T-helper 2 cell treated with Interferon-gamma antibody and Interleukin-4, amounts not matched to agents 5 μg/mL and 100 μg/mL, for 36 hours (primary cell): ENCODE results near the gene FAM171A1.
"Not testable (repeated sequence)": the region's sequence is repeated elsewhere in the genome, so short reads cannot be mapped to it uniquely, and the experiment has no call there.

ENCODE experiments used
- DNase-seq: peaks from one replicate; pipeline ENCODE4 v3.0.0; 2021; ENCODE audit warnings: low spot score
- H3K27ac Mint-ChIP-seq: one replicate; pipeline ENCODE4 v1.8.0; 2021; ENCODE audit warnings: mild to moderate bottlenecking, mixed read lengths
- H3K27me3 Mint-ChIP-seq: one replicate; pipeline ENCODE4 v1.8.0; 2021; ENCODE audit warnings: low read depth, mixed read lengths
- H3K36me3 Mint-ChIP-seq: one replicate; pipeline ENCODE4 v1.8.0; 2021; ENCODE audit warnings: low read depth, mixed read lengths
- H3K4me1 Mint-ChIP-seq: one replicate; pipeline ENCODE4 v1.8.0; 2021; ENCODE audit warnings: low read depth, mixed read lengths
- H3K4me3 Mint-ChIP-seq: one replicate; pipeline ENCODE4 v1.8.0; 2022; ENCODE audit warnings: mild to moderate bottlenecking, moderate library complexity, mixed read lengths
- H3K9me3 Mint-ChIP-seq: one replicate; pipeline ENCODE4 v1.8.0; 2021; ENCODE audit warnings: mixed read lengths

Gene FAM171A1

GRCh38 chr10:15293862-15294842 lies 76.9 kb downstream of the FAM171A1 start:
- no peak for DNase-seq
- Mint-ChIP-seq H3K27ac (no peak overlapping the region), H3K9me3 (no peaks in the 10 kb centered on the region), H3K4me3 (no peak overlapping the region), H3K4me1 (peaks cover 11% of the 10 kb centered on the region), H3K36me3 (no peaks in the 10 kb centered on the region), H3K27me3 (peaks cover 16% of the 10 kb centered on the region)

- Mint-ChIP-seq H3K9me3 (no peaks in the 10 kb centered on the region), H3K27me3 (peaks cover 14% of the 10 kb centered on the region), H3K27ac (no peak overlapping the region), H3K4me3 (no peak overlapping the region), H3K36me3 (no peaks in the 10 kb centered on the region), H3K4me1 (peaks cover 11% of the 10 kb centered on the region)
- no peak for DNase-seq
These were observed 80.4 kb downstream of the FAM171A1 start for GRCh38 chr10:15290671-15291070.

- DNase-seq = no peak
- Mint-ChIP-seq H3K27me3 (peaks cover 9% of the 10 kb centered on the region), H3K4me1 (peaks cover 7% of the 10 kb centered on the region), H3K4me3 (no peak overlapping the region), H3K9me3 (no peaks in the 10 kb centered on the region), H3K27ac (no peak overlapping the region), H3K36me3 (no peaks in the 10 kb centered on the region)
These were observed 80.9 kb downstream of the FAM171A1 start for GRCh38 chr10:15290150-15290549.

GRCh38 chr10:15280974-15281373 lies 90.1 kb downstream of the FAM171A1 start:
- Mint-ChIP-seq H3K4me3 (no peak overlapping the region), H3K4me1 (no peaks in the 10 kb centered on the region), H3K9me3 (no peaks in the 10 kb centered on the region), H3K27me3 (peaks cover 2% of the 10 kb centered on the region), H3K36me3 (no peaks in the 10 kb centered on the region), H3K27ac (no peak overlapping the region)
- DNase-seq = no peak

GRCh38 chr10:15280462-15280861 lies 90.6 kb downstream of the FAM171A1 start:
- Mint-ChIP-seq H3K4me3 (no peak overlapping the region), H3K9me3 (no peaks in the 10 kb centered on the region), H3K36me3 (no peaks in the 10 kb centered on the region), H3K4me1 (no peaks in the 10 kb centered on the region), H3K27me3 (peaks cover 2% of the 10 kb centered on the region), H3K27ac (no peak overlapping the region)
- no peak for DNase-seq

- Mint-ChIP-seq H3K4me3 (no peak overlapping the region), H3K9me3 (no peaks in the 10 kb centered on the region), H3K27me3 (peaks cover 3% of the 10 kb centered on the region), H3K4me1 (no peaks in the 10 kb centered on the region), H3K27ac (no peak overlapping the region), H3K36me3 (no peaks in the 10 kb centered on the region)
- DNase-seq = no peak
These were observed 91.9 kb downstream of the FAM171A1 start for GRCh38 chr10:15279236-15279635.

GRCh38 chr10:15278786-15279185 lies 92.3 kb downstream of the FAM171A1 start:
- H3K27ac Mint-ChIP-seq = no peak overlapping the region
- H3K4me1 Mint-ChIP-seq = no peaks in the 10 kb centered on the region
- no peak for DNase-seq
- no peaks in the 10 kb centered on the region for H3K9me3 Mint-ChIP-seq
- peaks cover 6% of the 10 kb centered on the region for H3K27me3 Mint-ChIP-seq
- no peaks in the 10 kb centered on the region for H3K36me3 Mint-ChIP-seq
- H3K4me3 Mint-ChIP-seq = no peak overlapping the region

GRCh38 chr10:15276039-15276438 lies 95.0 kb downstream of the FAM171A1 start:
- peaks cover 31% of the 10 kb centered on the region for H3K27me3 Mint-ChIP-seq
- H3K36me3 Mint-ChIP-seq, H3K9me3 Mint-ChIP-seq, DNase-seq, H3K4me1 Mint-ChIP-seq, H3K27ac Mint-ChIP-seq, H3K4me3 Mint-ChIP-seq: not testable (repeated sequence)

GRCh38 chr10:15269838-15270237 lies 101.3 kb downstream of the FAM171A1 start:
- not testable (repeated sequence) for H3K4me1 Mint-ChIP-seq, H3K9me3 Mint-ChIP-seq, H3K27ac Mint-ChIP-seq, H3K4me3 Mint-ChIP-seq, DNase-seq, H3K36me3 Mint-ChIP-seq
- H3K27me3 Mint-ChIP-seq = peaks cover 33% of the 10 kb centered on the region

GRCh38 chr10:15267496-15267895 lies 103.6 kb downstream of the FAM171A1 start:
- Mint-ChIP-seq H3K27me3 (peaks cover 15% of the 10 kb centered on the region), H3K36me3 (no peaks in the 10 kb centered on the region), H3K27ac (no peak overlapping the region), H3K4me1 (no peaks in the 10 kb centered on the region), H3K9me3 (no peaks in the 10 kb centered on the region), H3K4me3 (no peak overlapping the region)
- no peak for DNase-seq

- peaks cover 3% of the 10 kb centered on the region for H3K27me3 Mint-ChIP-seq
These were observed 105.0 kb downstream of the FAM171A1 start for GRCh38 chr10:15266117-15266516.

GRCh38 chr10:15265558-15265957 lies 105.5 kb downstream of the FAM171A1 start:
- Mint-ChIP-seq H3K4me1 (no peaks in the 10 kb centered on the region), H3K27me3 (no peaks in the 10 kb centered on the region), H3K36me3 (no peaks in the 10 kb centered on the region), H3K27ac (no peak overlapping the region), H3K4me3 (no peak overlapping the region), H3K9me3 (no peaks in the 10 kb centered on the region)
- no peak for DNase-seq

More at GRCh38 chr10:15266117-15266516, 105.0 kb downstream of the FAM171A1 start:
- Mint-ChIP-seq H3K36me3 (no peaks in the 10 kb centered on the region), H3K4me1 (no peaks in the 10 kb centered on the region), H3K27ac (no peak overlapping the region), H3K4me3 (no peak overlapping the region), H3K9me3 (no peaks in the 10 kb centered on the region)
- no peak for DNase-seq

- DNase-seq = no peak
- Mint-ChIP-seq H3K4me3 (no peak overlapping the region), H3K9me3 (no peaks in the 10 kb centered on the region), H3K36me3 (no peaks in the 10 kb centered on the region), H3K27me3 (no peaks in the 10 kb centered on the region), H3K27ac (no peak overlapping the region), H3K4me1 (no peaks in the 10 kb centered on the region)
These were observed 106.0 kb downstream of the FAM171A1 start for GRCh38 chr10:15265056-15265455.

- Mint-ChIP-seq H3K9me3 (no peaks in the 10 kb centered on the region), H3K4me1 (no peaks in the 10 kb centered on the region), H3K27me3 (no peaks in the 10 kb centered on the region), H3K4me3 (no peak overlapping the region), H3K27ac (no peak overlapping the region), H3K36me3 (no peaks in the 10 kb centered on the region)
- DNase-seq = no peak
These were observed 107.3 kb downstream of the FAM171A1 start for GRCh38 chr10:15263657-15264323.
